ENCODE data around the gene BAG5.
A peak's percentile ranks its signal among the peaks of the same experiment; 100 is the strongest.

Gene BAG5

GRCh38 chr14:103560691-103561090, 1.8 kb downstream of the BAG5 start:
- peak overlapping the region; percentile 87 to 100 (median 98); a peak in 19 of 20 replicates for H3K4me3 ChIP-seq
- H4K20me1 ChIP-seq = peaks cover 60 to 94% (median 70%) of the 10 kb centered on the region in 11 experiments
- TF ChIP-seq Cebpa-rat (IDR thresholded peaks at IDR 0.05) = no peak
- peak overlapping the region in 3 of 11 experiments; percentile 3 to 99 (median 98); a peak in 2 of 22 replicates for H3K27ac ChIP-seq
- peaks cover 27 to 46% (median 36%) of the 10 kb centered on the region in 11 experiments for H3K36me3 ChIP-seq
- H3K9ac ChIP-seq = peak overlapping the region; percentile 88 to 98 (median 95)
- no peaks in the 10 kb centered on the region for H3K9me3 ChIP-seq (replicated peaks in 1 of 11)
- peaks cover 59 to 77% (median 67%) of the 10 kb centered on the region in 10 experiments for H3K4me1 ChIP-seq
- peak overlapping the region; percentile 84 to 97 (median 94) for H3K4me2 ChIP-seq
- H3K27me3 ChIP-seq = no peaks in the 10 kb centered on the region

- H3K4me1 ChIP-seq = peaks cover 57 to 82% (median 68%) of the 10 kb centered on the region in 10 experiments
- no peaks in the 10 kb centered on the region for H3K9me3 ChIP-seq (replicated peaks in 1 of 11)
- H4K20me1 ChIP-seq = peaks cover 69 to 95% (median 76%) of the 10 kb centered on the region in 11 experiments
- no peaks in the 10 kb centered on the region for H3K27me3 ChIP-seq
- no peak for TF ChIP-seq Cebpa-rat (IDR thresholded peaks at IDR 0.05)
- H3K4me2 ChIP-seq = peak overlapping the region in 10 of 11 experiments; percentile 35 to 97 (median 94); a peak in 17 of 22 replicates
- peaks cover 31 to 48% (median 36%) of the 10 kb centered on the region in 11 experiments for H3K36me3 ChIP-seq
- peak overlapping the region in 7 of 11 experiments; percentile 2 to 98 (median 94); a peak in 7 of 22 replicates for H3K9ac ChIP-seq
- H3K27ac ChIP-seq = no peak overlapping the region
- peak overlapping the region in 1 of 10 experiments; percentile 91; a peak in 1 of 20 replicates for H3K4me3 ChIP-seq
Observed at GRCh38 chr14:103559766-103560165, 2.7 kb downstream of the BAG5 start.

- Histone ChIP-seq H3K9ac (peak overlapping the region in 9 of 11 experiments; percentile 1 to 94 (median 29); a peak in 10 of 22 replicates), H3K36me3 (peaks cover 34 to 52% (median 36%) of the 10 kb centered on the region in 11 experiments), H3K9me3 (replicated peaks in 1 of 11) (no peaks in the 10 kb centered on the region), H3K4me1 (peaks cover 46 to 71% (median 56%) of the 10 kb centered on the region in 10 experiments), H3K27me3 (no peaks in the 10 kb centered on the region), H3K4me2 (peak overlapping the region; percentile 20 to 97 (median 88); a peak in 21 of 22 replicates), H4K20me1 (peaks cover 80 to 95% (median 91%) of the 10 kb centered on the region in 11 experiments), H3K4me3 (0 out of 20 replicates have a peak overlapping the region, but pooled peaks of 1 of the 10 experiments have one; percentile 19), H3K27ac (no peak overlapping the region)
- no peak for TF ChIP-seq Cebpa-rat (IDR thresholded peaks at IDR 0.05)
Observed at GRCh38 chr14:103558071-103558882, 4.2 kb downstream of the BAG5 start.

GRCh38 chr14:103556946-103557758, 5.3 kb downstream of the BAG5 start:
- Histone ChIP-seq H3K27ac (no peak overlapping the region), H3K9me3 (replicated peaks in 1 of 11) (no peaks in the 10 kb centered on the region), H3K4me3 (no peak overlapping the region), H3K4me2 (peak overlapping the region in 1 of 11 experiments; percentile 95; a peak in 3 of 22 replicates), H4K20me1 (peaks cover 78 to 100% (median 100%) of the 10 kb centered on the region in 11 experiments), H3K4me1 (peaks cover 51 to 78% (median 59%) of the 10 kb centered on the region in 10 experiments), H3K9ac (peak overlapping the region in 1 of 11 experiments; percentile 60; a peak in 2 of 22 replicates), H3K27me3 (no peaks in the 10 kb centered on the region), H3K36me3 (peaks cover 34 to 52% (median 36%) of the 10 kb centered on the region in 11 experiments)
- TF ChIP-seq Cebpa-rat (IDR thresholded peaks at IDR 0.05) = no peak

GRCh38 chr14:103555559-103556337, 6.7 kb downstream of the BAG5 start:
- Histone ChIP-seq H3K4me1 (peaks cover 56 to 83% (median 66%) of the 10 kb centered on the region in 10 experiments), H4K20me1 (peaks cover 77 to 100% (median 100%) of the 10 kb centered on the region in 11 experiments)
- no peak for TF ChIP-seq Cebpa-rat (IDR thresholded peaks at IDR 0.05)

GRCh38 chr14:103552846-103553210, 9.6 kb downstream of the BAG5 start:
- Histone ChIP-seq H4K20me1 (peaks cover 58 to 100% (median 98%) of the 10 kb centered on the region in 11 experiments), H3K4me2 (peak overlapping the region in 4 of 11 experiments; percentile 86 to 98 (median 91); a peak in 2 of 22 replicates), H3K27me3 (no peaks in the 10 kb centered on the region), H3K4me3 (no peak overlapping the region), H3K9ac (0 out of 22 replicates have a peak overlapping the region, but pooled peaks of 1 of the 11 experiments have one; percentile 19), H3K36me3 (peaks cover 4 to 22% (median 9%) of the 10 kb centered on the region in 11 experiments; a peak in 19 of 22 replicates), H3K27ac (no peak overlapping the region), H3K4me1 (peaks cover 56 to 83% (median 63%) of the 10 kb centered on the region in 10 experiments), H3K9me3 (replicated peaks in 1 of 11) (no peaks in the 10 kb centered on the region)
- no peak for TF ChIP-seq Cebpa-rat (IDR thresholded peaks at IDR 0.05)

More at GRCh38 chr14:103555559-103556337, 6.7 kb downstream of the BAG5 start:
- peak overlapping the region in 5 of 11 experiments; percentile 8 to 47 (median 14); a peak in 4 of 22 replicates for H3K9ac ChIP-seq
- H3K4me3 ChIP-seq = no peak overlapping the region
- H3K27ac ChIP-seq = no peak overlapping the region
- H3K27me3 ChIP-seq = no peaks in the 10 kb centered on the region
- H3K4me2 ChIP-seq = peak overlapping the region; percentile 6 to 63 (median 38); a peak in 20 of 22 replicates
- H3K9me3 ChIP-seq (replicated peaks in 1 of 11) = no peaks in the 10 kb centered on the region
- peaks cover 33 to 51% (median 36%) of the 10 kb centered on the region in 11 experiments for H3K36me3 ChIP-seq

GRCh38 chr14:103552011-103552845, 10.2 kb downstream of the BAG5 start:
- H4K20me1 ChIP-seq = peaks cover 56 to 100% (median 98%) of the 10 kb centered on the region in 11 experiments
- peaks cover 52 to 83% (median 64%) of the 10 kb centered on the region in 10 experiments for H3K4me1 ChIP-seq
- H3K9me3 ChIP-seq (replicated peaks in 1 of 11) = no peaks in the 10 kb centered on the region
- H3K36me3 ChIP-seq = peaks cover 0 to 16% (median 5%) of the 10 kb centered on the region in 11 experiments; a peak in 14 of 22 replicates
- peak overlapping the region; percentile 60 to 98 (median 92) for H3K4me2 ChIP-seq
- H3K4me3 ChIP-seq = no peak overlapping the region
- peak overlapping the region in 6 of 11 experiments; percentile 4 to 70 (median 46); a peak in 3 of 22 replicates for H3K27ac ChIP-seq
- no peaks in the 10 kb centered on the region for H3K27me3 ChIP-seq
- no peak for TF ChIP-seq Cebpa-rat (IDR thresholded peaks at IDR 0.05)
- peak overlapping the region in 4 of 11 experiments; percentile 19 to 70 (median 64); a peak in 5 of 22 replicates for H3K9ac ChIP-seq
